Measurements from ENCODE around the gene ZSWIM1.

GRCh38 chr20:45908084-45908483 is 27.1 kb downstream of the ZSWIM1 start:
- no peak for TF ChIP-seq MYC (IDR thresholded peaks at IDR 0.05; ENCODE audit: insufficient read depth, insufficient read length, insufficient replicate concordance, low read length, severe bottlenecking)
- no peak for TF ChIP-seq CREB1 (IDR thresholded peaks at IDR 0.05; ENCODE audit: low read depth)
- TF ChIP-seq NR2C2 (IDR thresholded peaks at IDR 0.05; ENCODE audit: borderline replicate concordance, control insufficient read depth, insufficient read length, low read depth): no peak
- no peak for TF ChIP-seq IRF3 (IDR thresholded peaks at IDR 0.05)
- TF ChIP-seq, protein P1, sequence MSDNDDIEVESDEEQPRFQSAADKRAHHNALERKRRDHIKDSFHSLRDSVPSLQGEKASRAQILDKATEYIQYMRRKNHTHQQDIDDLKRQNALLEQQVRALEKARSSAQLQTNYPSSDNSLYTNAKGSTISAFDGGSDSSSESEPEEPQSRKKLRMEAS (IDR thresholded peaks at IDR 0.05; ENCODE audit: low read depth, low read length): no peak
- no peak for TF ChIP-seq JUND (IDR thresholded peaks at IDR 0.05; ENCODE audit: low read depth, low read length)
- TF ChIP-seq, protein P2, sequence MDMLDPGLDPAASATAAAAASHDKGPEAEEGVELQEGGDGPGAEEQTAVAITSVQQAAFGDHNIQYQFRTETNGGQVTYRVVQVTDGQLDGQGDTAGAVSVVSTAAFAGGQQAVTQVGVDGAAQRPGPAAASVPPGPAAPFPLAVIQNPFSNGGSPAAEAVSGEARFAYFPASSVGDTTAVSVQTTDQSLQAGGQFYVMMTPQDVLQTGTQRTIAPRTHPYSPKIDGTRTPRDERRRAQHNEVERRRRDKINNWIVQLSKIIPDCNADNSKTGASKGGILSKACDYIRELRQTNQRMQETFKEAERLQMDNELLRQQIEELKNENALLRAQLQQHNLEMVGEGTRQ (IDR thresholded peaks at IDR 0.05; ENCODE audit: borderline replicate concordance, low read depth, low read length): no peak

Data from GM12878 (cell line).